Stimulated activated naive B cell treated with anti-CD40 and anti-IgM and Interleukin-4, amounts not matched to agents 10 μg/mL and 1 μg/mL and 100 μg/mL, for 72 hours (primary cell): ENCODE results near the gene EPS8L2.
A peak's percentile ranks its signal among the peaks of the same experiment; 100 is the strongest.

Experiments used
- ATAC-seq, 2 donors: fragments of 150-1000 bp; cut with Tn5 transposase; replicated peaks; 2 replicates each; pipeline ENCODE4 v1.10.0; 2021; ENCODE audit warnings: moderate library complexity in 1 of 2
- DNase-seq: peaks from one replicate; pipeline ENCODE4 v3.0.0; 2021
- H3K27ac Mint-ChIP-seq: one replicate; pipeline ENCODE4 v1.8.0; 2022; ENCODE audit warnings: mild to moderate bottlenecking, mixed read lengths
- H3K27me3 Mint-ChIP-seq, 2 donors: one replicate each; pipeline ENCODE4 v1.8.0; 2022; ENCODE audit warnings: mixed read lengths in 2 of 2
- H3K36me3 Mint-ChIP-seq, 2 donors: one replicate each; pipeline ENCODE4 v1.8.0; 2022; ENCODE audit warnings: mixed read lengths in 2 of 2, mild to moderate bottlenecking in 1 of 2
- H3K4me1 Mint-ChIP-seq, 2 donors: one replicate each; pipeline ENCODE4 v1.8.0; 2022; ENCODE audit warnings: mixed read lengths in 2 of 2, mild to moderate bottlenecking in 1 of 2
- H3K4me3 Mint-ChIP-seq, 2 donors: one replicate each; pipeline ENCODE4 v1.8.0; 2022; ENCODE audit warnings: mild to moderate bottlenecking in 2 of 2, mixed read lengths in 2 of 2, moderate library complexity in 1 of 2
- H3K9me3 Mint-ChIP-seq, 2 donors: one replicate each; pipeline ENCODE4 v1.8.0; 2022; ENCODE audit warnings: mixed read lengths in 2 of 2, mild to moderate bottlenecking in 1 of 2

The EPS8L2 gene

GRCh38 chr11:761526-762108, 55.6 kb downstream of the EPS8L2 start:
- Mint-ChIP-seq H3K27ac (no peak overlapping the region), H3K4me1 (peaks cover 3 to 13% of the 10 kb centered on the region in 2 donors)

DNA sequence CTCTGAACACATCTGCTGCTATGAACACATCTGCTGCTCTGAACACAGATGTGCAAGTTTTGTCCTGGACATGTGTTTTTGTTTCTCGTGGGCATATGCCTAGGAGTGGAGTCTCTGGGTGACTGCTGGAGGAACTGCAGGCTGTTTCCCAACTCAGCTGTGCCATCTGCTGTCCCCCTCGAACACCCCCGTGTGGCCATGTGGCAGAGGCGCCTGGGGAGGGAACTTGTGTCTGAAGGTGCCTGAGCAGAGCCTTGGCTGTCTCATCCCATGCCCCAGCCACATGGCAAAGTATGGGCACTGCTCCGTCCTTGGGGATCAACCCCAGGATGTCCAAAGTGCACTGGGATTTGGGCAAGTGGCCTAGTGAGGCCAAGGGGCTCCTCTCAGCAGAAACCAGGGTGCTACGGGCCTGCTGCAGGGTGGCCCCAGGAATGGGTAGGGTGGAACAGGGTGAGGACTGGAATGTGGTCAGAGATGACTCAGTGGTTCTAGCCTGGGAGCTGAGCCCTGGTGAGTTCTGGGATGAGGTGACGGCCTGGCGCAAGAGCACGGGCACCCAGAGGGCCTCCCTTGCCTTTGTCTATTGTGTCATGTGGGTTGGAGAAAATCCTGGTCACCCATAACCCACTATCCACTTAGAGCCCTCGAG, 56.5 kb downstream of the EPS8L2 start:
- ATAC-seq (peak; percentile 21 to 37), DNase-seq (no peak)
- H3K27me3 Mint-ChIP-seq = no peaks in the 10 kb centered on the region
- H3K36me3 Mint-ChIP-seq = peaks cover 43 to 55% of the 10 kb centered on the region in 2 donors
- no peak overlapping the region for H3K4me3 Mint-ChIP-seq
- peaks cover 3 to 13% of the 10 kb centered on the region in 2 donors for H3K4me1 Mint-ChIP-seq
- H3K9me3 Mint-ChIP-seq = no peaks in the 10 kb centered on the region
- H3K27ac Mint-ChIP-seq = no peak overlapping the region

More at GRCh38 chr11:761526-762108, 55.6 kb downstream of the EPS8L2 start:
- no peaks in the 10 kb centered on the region for H3K9me3 Mint-ChIP-seq
- peaks cover 47 to 55% of the 10 kb centered on the region in 2 donors for H3K36me3 Mint-ChIP-seq
- no peak overlapping the region for H3K4me3 Mint-ChIP-seq
- ATAC-seq (no peak), DNase-seq (no peak)
- H3K27me3 Mint-ChIP-seq = no peaks in the 10 kb centered on the region

DNA sequence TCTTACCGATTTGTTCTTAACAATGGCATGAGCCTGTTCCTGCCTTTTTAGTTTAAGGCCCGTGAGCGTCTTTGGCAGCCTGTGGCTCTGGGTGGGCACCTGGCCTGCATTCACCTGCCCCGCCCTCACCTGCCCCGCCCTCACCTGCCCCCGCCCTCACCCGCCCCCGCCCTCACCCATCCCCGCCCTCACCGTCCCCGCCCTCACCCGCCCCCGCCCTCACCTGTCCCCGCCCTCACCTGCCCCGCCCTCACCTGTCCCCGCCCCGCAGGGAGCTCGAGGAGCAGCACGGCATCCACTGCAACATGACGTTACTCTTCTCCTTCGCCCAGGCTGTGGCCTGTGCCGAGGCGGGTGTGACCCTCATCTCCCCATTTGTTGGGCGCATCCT, 57.0 kb downstream of the EPS8L2 start:
- peak overlapping the region; percentile 69 for H3K27ac Mint-ChIP-seq
- H3K27me3 Mint-ChIP-seq = no peaks in the 10 kb centered on the region
- peak overlapping the region in 1 of 2 donors; percentile 21 for H3K4me3 Mint-ChIP-seq
- ATAC-seq (no peak), DNase-seq (no peak)
- H3K36me3 Mint-ChIP-seq = peaks cover 40 to 52% of the 10 kb centered on the region in 2 donors
- H3K4me1 Mint-ChIP-seq = peaks cover 3 to 13% of the 10 kb centered on the region in 2 donors
- H3K9me3 Mint-ChIP-seq = no peaks in the 10 kb centered on the region

- H3K27ac Mint-ChIP-seq = peak overlapping the region; percentile 69
- H3K4me3 Mint-ChIP-seq = no peak overlapping the region
- peaks cover 3 to 13% of the 10 kb centered on the region in 2 donors for H3K4me1 Mint-ChIP-seq
- DNase-seq (no peak), ATAC-seq (no peak)
- no peaks in the 10 kb centered on the region for H3K27me3 Mint-ChIP-seq
- no peaks in the 10 kb centered on the region for H3K9me3 Mint-ChIP-seq
- H3K36me3 Mint-ChIP-seq = peaks cover 36 to 50% of the 10 kb centered on the region in 2 donors
Measured at GRCh38 chr11:763549-764321, 57.7 kb downstream of the EPS8L2 start.

DNA sequence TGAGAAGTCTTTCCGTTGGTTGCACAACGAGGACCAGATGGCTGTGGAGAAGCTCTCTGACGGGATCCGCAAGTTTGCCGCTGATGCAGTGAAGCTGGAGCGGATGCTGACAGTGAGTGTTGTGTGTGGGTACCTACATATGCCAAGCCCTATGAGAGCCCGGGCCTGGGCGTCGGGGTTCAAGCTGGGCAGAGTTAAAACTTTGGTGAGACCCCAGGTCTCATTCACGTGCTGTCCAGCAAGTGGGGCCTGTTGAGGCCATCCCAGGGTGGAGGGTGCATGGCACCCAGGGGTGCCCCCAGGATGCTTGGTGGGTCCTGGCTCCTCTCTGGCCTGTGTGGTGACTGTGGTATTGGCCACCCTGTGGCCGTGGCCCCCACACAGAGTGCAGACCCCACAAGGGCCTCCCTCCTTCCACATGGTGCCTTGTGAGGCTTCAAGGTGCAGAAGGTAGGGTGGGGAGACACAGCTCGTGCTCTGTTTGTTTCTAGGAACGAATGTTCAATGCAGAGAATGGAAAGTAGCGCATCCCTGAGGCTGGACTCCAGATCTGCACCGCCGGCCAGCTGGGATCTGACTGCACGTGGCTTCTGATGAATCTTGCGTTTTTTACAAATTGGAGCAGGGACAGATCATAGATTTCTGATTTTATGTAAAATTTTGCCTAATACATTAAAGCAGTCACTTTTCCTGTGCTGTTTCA, 58.4 kb downstream of the EPS8L2 start:
- Mint-ChIP-seq H3K27ac (no peak overlapping the region), H3K9me3 (no peaks in the 10 kb centered on the region), H3K4me3 (peak overlapping the region in 1 of 2 donors; percentile 23), H3K36me3 (peaks cover 34 to 52% of the 10 kb centered on the region in 2 donors), H3K27me3 (no peaks in the 10 kb centered on the region), H3K4me1 (peaks cover 3 to 13% of the 10 kb centered on the region in 2 donors)
- no peak for DNase-seq
- no peak for ATAC-seq

GRCh38 chr11:765025-765801, 59.2 kb downstream of the EPS8L2 start:
- Mint-ChIP-seq H3K4me1 (peaks cover 2 to 15% of the 10 kb centered on the region in 2 donors), H3K36me3 (peaks cover 34 to 56% of the 10 kb centered on the region in 2 donors), H3K27ac (peak overlapping the region; percentile 14), H3K4me3 (peak overlapping the region in 1 of 2 donors; percentile 41), H3K27me3 (no peaks in the 10 kb centered on the region), H3K9me3 (no peaks in the 10 kb centered on the region)
- peak; percentile 70 to 72 for ATAC-seq
- no peak for DNase-seq

GRCh38 chr11:765802-766091, 59.7 kb downstream of the EPS8L2 start:
- DNase-seq (no peak), ATAC-seq (no peak)
- H3K4me1 Mint-ChIP-seq = peaks cover 1 to 13% of the 10 kb centered on the region in 2 donors
- H3K27me3 Mint-ChIP-seq = no peaks in the 10 kb centered on the region
- H3K4me3 Mint-ChIP-seq = peak overlapping the region in 1 of 2 donors; percentile 27
- H3K36me3 Mint-ChIP-seq = peaks cover 38 to 56% of the 10 kb centered on the region in 2 donors
- H3K27ac Mint-ChIP-seq = peak overlapping the region; percentile 14
- H3K9me3 Mint-ChIP-seq = no peaks in the 10 kb centered on the region

DNA sequence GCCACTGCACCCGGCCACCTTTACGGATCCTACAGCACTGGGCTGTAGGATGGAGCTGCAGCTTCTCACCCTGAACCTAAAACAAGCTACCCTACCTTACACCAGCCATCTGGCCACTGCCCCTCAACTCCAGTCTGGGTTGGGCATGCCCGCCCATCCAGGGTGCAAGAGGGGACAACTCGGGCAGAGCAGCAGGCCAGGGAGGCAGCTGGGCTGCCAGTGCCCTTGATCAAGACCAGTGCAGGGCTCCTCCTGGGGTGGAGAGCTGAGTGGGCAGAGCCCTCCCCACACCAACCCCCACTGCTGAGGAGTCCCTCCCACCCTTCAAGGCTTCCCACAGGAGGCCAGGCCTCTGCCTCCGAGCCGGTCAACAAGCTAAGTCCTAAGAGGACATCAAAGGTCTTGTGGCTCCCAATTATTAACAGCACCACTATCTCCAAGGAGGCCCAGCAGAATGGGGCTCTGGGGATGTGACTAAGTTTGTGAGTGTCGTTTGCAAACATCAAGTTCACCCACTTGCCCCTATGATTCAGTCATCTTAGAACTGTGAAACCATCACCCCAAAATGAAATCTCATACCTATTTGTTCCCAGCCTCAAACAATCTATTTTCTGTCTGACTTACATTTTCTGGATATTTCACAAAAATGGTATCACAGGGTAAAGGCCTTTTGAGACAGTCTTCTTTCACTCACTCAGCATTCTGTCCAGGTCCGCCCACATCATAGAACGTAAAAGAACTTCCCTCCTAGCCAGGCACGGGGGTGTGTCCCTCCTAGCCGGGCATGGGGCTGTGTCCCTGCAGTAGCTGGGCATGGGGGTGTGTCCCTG, 60.3 kb downstream of the EPS8L2 start:
- Mint-ChIP-seq H3K27ac (no peak overlapping the region), H3K4me3 (peak overlapping the region in 1 of 2 donors; percentile 27), H3K9me3 (no peaks in the 10 kb centered on the region), H3K4me1 (peaks cover 1 to 13% of the 10 kb centered on the region in 2 donors), H3K36me3 (peaks cover 40 to 56% of the 10 kb centered on the region in 2 donors), H3K27me3 (no peaks in the 10 kb centered on the region)
- DNase-seq (no peak), ATAC-seq (no peak)

DNA sequence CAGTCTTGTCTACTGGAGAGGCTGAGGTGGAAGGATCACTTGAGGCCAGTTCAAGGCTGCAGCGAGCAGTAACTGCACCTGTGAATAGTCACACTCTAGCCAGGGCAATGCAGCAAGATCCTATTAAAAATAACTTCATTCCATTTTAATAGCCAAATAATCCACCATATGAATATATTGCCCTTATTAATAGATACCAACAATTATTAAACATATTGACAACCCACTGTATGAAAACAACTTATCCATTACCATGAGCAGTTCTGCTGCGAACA, 60.8 kb downstream of the EPS8L2 start:
- Mint-ChIP-seq H3K27me3 (no peaks in the 10 kb centered on the region), H3K4me3 (no peak overlapping the region), H3K4me1 (peaks cover 1 to 13% of the 10 kb centered on the region in 2 donors), H3K9me3 (no peaks in the 10 kb centered on the region), H3K27ac (no peak overlapping the region), H3K36me3 (peaks cover 35 to 53% of the 10 kb centered on the region in 2 donors)
- ATAC-seq (no peak), DNase-seq (no peak)

GRCh38 chr11:767238-767637, 61.2 kb downstream of the EPS8L2 start:
- Mint-ChIP-seq H3K9me3 (no peaks in the 10 kb centered on the region), H3K4me1 (peaks cover under 1 to 13% of the 10 kb centered on the region in 2 donors), H3K27me3 (no peaks in the 10 kb centered on the region), H3K4me3 (no peak overlapping the region), H3K36me3 (peaks cover 32 to 51% of the 10 kb centered on the region in 2 donors), H3K27ac (no peak overlapping the region)
- DNase-seq = no peak
- no peak for ATAC-seq

- no peaks in the 10 kb centered on the region for H3K27me3 Mint-ChIP-seq
- no peaks in the 10 kb centered on the region for H3K9me3 Mint-ChIP-seq
- ATAC-seq (no peak), DNase-seq (no peak)
- H3K4me1 Mint-ChIP-seq = peaks cover 1 to 27% of the 10 kb centered on the region in 2 donors
- no peak overlapping the region for H3K27ac Mint-ChIP-seq
- no peak overlapping the region for H3K4me3 Mint-ChIP-seq
- H3K36me3 Mint-ChIP-seq = peaks cover 30 to 34% of the 10 kb centered on the region in 2 donors
Measured at GRCh38 chr11:769887-770641, 64.0 kb downstream of the EPS8L2 start.

DNA sequence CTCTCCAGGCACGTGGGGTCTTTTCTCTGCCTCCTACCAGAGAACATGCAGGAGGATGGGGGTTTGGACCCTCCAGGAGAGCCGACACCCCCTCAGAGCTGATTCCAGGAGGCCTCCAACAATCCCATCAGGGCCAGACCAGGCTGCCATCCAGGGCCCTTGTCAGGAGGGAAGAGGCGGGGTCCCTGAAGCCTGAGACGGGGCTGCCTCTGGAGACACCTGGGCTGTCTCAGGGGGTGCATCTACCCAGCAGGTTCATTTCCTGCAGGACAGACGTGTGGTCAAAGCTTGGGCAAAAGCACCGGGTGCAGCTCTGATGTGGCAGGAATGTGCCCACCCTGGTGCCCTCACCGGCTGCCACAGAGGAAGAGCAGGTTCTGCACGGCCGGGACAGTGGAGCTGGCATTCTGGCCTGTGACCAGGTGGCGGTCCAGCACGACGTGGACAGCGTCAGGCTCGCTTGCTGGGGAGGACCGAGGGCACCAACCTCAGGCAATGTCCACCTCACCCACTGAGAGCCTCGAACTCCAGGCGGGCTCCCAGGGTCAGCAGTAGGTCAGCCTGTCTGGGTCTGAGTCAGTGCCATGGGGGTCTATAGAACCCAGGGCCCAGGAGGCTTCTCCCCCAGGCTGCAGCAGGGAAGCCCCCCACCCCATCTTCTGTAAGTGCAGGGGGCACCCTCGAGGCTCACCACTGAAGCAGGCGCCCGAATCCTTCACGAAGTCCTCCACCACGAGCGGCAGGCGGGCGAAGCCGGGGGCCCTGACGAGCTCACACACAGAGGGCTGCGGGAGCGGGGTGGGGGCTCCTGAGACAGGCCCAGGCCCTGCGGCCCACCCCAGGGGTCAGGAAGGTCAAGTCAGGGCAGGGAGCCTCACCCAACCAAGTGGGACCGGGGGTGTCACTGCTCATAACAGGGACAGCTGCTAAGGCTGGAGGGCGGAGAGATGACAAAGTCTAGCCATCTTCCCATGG, 64.9 kb downstream of the EPS8L2 start:
- Mint-ChIP-seq H3K27me3 (no peaks in the 10 kb centered on the region), H3K27ac (no peak overlapping the region), H3K4me3 (no peak overlapping the region), H3K36me3 (peaks cover 26 to 29% of the 10 kb centered on the region in 2 donors), H3K9me3 (no peaks in the 10 kb centered on the region), H3K4me1 (peaks cover 5 to 29% of the 10 kb centered on the region in 2 donors)
- ATAC-seq = no peak
- no peak for DNase-seq
